HG02763 (cell line): ENCODE data around the gene BDKRB2.

Experiments used
- ATAC-seq: cut with Tn5 transposase; IDR thresholded peaks from one replicate; pipeline ENCODE4 v1.9.1; 2021; ENCODE audit warnings: mild to moderate bottlenecking, moderate library complexity; ENCODE audit not compliant: unreplicated experiment

The BDKRB2 gene

GRCh38 chr14:96268431-96269358 lies 64.1 kb downstream of the BDKRB2 start:
- no peak for ATAC-seq

DNA sequence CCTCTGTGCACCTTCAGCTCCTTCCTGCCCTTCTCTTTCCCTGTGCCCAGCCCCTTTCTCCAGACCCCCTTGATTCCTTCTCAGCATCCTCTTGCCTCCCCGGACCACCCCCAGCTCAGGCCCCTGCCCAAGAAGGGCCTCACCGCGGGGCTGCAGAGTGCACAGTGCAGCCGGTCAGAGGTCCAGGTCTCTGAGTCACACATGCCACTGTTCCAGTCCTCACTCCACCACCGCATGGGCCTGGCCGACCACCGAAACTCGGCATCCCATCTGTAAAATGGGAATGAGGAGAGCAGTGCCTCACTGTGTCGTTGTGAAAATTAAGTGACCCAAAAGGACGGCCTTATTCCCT lies 64.7 kb downstream of the BDKRB2 start:
- no peak for ATAC-seq

DNA sequence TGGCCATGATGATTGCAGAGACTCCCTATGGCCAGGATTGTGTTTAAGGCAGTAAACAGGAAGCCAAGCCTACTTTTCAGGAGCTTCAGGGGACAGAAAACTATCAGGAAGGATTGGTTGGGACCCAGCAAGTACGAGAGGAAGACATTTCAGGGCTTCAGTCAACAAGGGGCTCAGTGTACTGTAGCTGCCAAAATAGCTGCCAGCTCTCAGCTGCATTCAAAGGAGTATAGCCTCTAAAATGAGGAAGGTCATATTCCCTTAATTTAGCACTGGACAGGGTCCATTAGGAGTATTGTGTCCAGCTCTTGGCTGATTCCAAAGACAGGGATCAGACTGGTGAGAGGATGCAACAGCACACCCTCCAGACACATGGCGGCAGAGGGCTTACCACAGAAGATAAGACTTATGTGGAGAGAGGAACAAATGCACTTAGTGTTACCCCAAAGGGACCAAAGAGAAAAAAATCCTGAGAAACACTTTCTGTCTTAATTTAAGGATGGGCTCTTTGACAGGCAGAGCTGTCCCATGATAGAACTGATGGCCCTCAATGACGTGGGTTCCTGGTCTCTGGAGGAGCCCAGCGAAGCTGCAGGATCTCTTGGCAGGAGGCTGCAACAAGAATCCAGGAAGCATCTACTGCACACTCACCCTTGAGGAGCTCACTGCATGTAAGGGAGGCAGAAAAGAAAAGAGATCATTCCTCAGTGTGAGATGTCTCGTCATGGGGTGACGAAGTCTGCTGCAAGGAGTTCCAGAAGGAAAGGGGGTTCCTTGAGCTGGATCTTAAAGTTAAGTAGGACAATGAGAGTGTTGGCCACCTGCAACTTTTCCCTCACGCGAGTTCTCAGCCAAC lies 66.2 kb downstream of the BDKRB2 start:
- no peak for ATAC-seq

- no peak for ATAC-seq
Observed at GRCh38 chr14:96271421-96271762, 66.8 kb downstream of the BDKRB2 start.

- no peak for ATAC-seq
Observed at GRCh38 chr14:96272777-96273473, 68.3 kb downstream of the BDKRB2 start.

- no peak for ATAC-seq
Observed at GRCh38 chr14:96273629-96274028, 69.0 kb downstream of the BDKRB2 start.

DNA sequence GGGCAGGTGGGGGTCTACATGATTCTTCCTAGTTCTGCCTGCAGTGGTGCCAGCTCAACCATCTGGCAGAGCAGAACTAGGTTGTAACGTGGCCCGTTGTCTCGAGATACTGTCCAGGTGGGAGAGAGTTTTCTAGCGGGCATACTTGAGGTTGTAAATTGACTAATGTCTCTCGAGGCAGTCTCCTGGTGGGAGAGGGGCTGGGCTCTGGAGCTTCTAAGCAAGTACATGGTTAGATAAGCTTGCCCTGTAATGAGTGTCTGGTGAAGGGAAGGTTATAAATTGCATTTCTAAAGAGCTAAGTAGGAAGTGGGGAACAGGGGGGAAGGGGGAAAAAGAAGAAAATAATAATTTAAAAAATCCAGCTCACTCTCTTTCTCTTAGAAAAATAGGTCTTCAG lies 69.5 kb downstream of the BDKRB2 start:
- no peak for ATAC-seq

DNA sequence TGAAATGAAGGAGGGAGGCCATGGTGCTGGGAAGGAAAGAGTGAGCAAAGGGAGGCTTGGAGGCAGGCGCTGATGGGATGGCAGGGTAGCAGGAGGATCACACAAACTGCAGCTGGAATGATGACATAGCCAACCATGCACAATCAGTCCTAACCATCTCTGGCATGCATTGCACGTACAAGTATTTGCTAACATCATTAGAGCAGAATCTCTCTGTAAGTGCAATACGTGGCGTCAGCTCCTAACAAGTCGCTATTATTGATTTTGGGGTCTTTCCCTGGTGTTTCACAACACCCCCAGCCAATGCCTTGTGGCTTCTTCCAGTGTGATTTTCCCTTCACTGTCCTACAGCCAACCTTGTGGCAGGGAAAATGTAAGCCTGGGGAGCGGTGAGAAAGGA lies 69.9 kb downstream of the BDKRB2 start:
- no peak for ATAC-seq

DNA sequence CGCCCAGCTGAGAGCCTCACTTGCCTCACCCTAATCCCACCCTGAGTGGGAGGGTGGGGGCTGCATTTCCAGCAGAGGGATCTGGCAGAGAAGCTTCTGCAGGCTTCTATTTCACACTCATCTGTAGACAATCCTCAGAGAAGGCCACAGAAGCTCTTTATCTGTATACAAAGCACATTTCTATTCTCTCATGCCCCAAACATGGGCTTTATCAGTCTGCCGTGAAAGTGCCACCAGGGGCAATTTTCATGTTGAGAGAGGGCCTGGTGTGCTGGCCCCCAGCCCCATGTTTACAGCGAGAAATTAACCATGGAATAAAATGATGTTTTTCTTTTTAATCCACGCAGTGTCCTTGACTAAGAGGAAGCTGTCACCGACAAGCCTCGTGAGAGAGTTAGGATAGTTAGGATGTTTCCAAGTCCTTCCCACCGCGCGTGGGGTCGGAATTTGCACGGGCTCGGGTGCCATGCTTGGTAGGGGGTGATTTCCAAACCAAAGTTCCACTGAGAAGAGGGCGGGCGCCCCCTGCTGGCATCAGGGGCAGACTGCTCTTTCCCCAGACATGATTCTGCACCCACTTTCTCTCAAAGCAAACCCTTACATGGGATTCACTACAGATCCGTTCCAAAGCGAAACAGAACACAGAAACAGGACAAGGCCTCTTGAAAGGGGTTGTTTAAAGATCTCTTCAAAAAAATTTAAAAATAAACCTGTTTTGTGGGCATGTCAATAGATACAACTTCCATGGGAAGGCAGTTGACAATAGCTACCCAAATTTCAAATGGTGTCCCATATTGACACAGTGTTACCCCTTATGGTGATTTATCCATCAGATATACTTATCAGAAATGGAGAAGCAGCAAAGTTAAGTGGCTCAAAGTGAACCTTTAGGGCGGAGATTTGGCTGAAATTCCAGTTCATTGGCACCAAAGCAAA lies 70.8 kb downstream of the BDKRB2 start:
- no peak for ATAC-seq

GRCh38 chr14:96277890-96278289 lies 73.3 kb downstream of the BDKRB2 start:
- ATAC-seq, result no peak

- ATAC-seq, result no peak
Observed at GRCh38 chr14:96279564-96279963, 74.9 kb downstream of the BDKRB2 start.

- ATAC-seq, result no peak
Observed at GRCh38 chr14:96280104-96280503, 75.5 kb downstream of the BDKRB2 start.

- no peak for ATAC-seq
Observed at GRCh38 chr14:96281486-96281885, 76.8 kb downstream of the BDKRB2 start.

DNA sequence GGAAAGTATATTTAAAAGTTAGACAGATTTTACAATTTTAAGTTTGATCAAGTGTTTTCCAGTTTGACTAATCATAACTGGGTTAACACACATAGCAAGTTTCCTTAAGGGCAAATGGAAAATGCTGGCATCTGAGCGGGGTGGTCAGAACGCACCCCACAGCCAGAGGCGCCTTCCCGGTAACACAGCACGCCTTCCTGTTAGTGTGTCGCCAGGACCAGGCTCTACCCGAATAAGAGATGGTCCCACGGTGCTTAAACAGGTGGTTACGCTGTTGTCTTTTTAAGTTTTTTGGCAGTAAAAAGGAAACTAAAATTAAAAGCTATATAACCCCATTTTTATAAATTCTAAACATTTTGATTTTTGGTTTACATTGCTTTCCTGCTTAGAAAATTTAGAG lies 79.4 kb downstream of the BDKRB2 start:
- no peak for ATAC-seq

DNA sequence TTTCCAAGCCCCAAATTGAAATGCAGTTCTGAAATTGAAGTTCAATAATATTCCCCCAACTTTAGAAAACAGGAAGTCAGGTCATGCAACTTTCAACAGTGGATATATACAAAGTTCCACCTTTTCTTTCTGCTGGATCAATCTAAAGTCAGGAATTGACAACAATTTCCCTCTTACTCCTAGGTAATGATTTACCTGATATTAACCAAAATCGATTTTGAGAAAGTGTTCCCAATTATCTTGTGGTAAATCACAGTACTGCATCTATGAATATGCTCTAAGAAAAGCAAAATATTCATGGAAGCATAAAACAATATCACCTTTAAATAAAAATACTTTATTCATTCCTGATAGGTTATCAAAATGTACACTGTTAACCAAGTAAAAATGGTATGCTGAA lies 79.8 kb downstream of the BDKRB2 start:
- ATAC-seq, result no peak

- ATAC-seq, result no peak
Observed at GRCh38 chr14:96285667-96286066, 81.0 kb downstream of the BDKRB2 start.

DNA sequence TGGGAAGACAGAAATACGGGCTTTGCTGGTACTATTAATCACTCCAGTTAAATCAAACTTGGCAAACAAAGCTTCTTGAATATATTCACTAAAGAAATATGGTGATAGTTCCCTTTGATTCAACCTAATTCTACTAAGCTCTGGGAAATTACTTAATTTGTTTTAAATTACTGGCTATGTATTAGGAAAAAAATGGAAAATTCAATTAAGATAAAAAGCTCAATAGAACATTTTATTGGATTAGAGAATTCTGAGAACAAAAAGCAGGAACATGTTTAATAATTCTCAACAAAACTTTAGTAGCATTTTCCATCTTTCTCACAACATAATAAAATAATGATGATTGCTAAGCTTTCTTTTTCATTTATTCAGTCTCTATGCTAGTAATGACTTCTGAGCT lies 81.6 kb downstream of the BDKRB2 start:
- no peak for ATAC-seq

DNA sequence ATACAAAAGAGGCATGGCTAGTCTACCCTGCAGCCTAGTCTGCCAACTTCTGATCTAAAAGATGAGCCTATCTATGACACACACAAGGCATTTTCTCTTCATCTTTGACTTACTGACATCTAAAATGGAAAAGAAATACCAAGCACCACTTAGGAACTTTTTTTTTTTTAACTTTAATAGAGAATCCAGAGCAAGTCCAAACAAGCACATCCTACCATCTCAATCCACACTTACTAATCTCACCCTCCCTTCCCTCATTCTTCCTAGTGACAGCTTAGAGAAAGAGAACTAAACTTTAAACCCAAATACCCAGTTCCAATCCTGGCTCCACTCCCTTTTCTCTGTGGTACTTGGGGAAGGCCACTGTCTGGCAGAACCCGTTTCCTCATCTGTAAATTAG lies 83.2 kb downstream of the BDKRB2 start:
- no peak for ATAC-seq
